ENCODE measurements around the gene NGF. TPM values are rescaled to one million over a fixed set of nuclear protein-coding genes. Genes with fewer than 3 reads are reported as not detected.
A peak's percentile ranks its signal among the peaks of the same experiment; 100 is the strongest.

NGF gene
- total and polyA plus RNA-seq, 2 experiments from 2014 or later: 0.37 to 2.6 TPM

DNA sequence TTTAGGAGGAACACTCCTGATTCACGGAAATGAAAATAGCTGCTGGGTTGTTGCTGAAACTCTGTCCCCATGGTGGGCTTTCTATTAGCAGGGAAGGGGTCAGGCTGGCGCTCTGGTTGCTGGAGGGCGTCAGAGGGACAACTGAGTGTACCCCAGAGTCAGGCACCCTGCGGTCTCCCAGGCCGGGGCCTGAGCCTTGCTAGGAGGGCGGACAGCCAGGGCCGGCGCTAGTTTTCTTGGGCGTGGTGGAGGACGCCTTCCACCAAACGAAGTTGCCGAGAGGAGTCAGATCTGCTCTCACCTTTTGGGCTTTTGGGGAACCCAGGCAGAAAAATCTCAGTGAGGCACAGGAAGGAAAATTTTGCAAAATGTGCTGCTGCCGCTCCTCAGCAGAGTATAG, 54.8 kb downstream of the NGF start:
- Histone ChIP-seq H3K4me2 (no peak overlapping the region), H3K27me3 (no peaks in the 10 kb centered on the region)
- 92% methylated on average over 13 of the region's 13 CpGs for WGBS (ENCODE audit: low lambda C conversion rate, missing lambda C conversion rate)

GRCh38 chr1:115282807-115283208, 55.2 kb downstream of the NGF start:
- no peak for DNase-seq (ENCODE audit: low spot score)
- 94% methylated on average over 11 of the region's 11 CpGs for WGBS (ENCODE audit: low lambda C conversion rate, missing lambda C conversion rate)
- H3K4me2 ChIP-seq: no peak overlapping the region
- peaks cover 26% of the 10 kb centered on the region for H3K4me1 ChIP-seq (ENCODE audit: insufficient read depth)
- H3K9me3 ChIP-seq (ENCODE audit: low read depth): peaks cover under 1% of the 10 kb centered on the region
- H3K9me2 ChIP-seq (replicated peaks; ENCODE audit: insufficient read depth): no peaks in the 10 kb centered on the region
- TF ChIP-seq CTCF (IDR thresholded peaks at IDR 0.05; ENCODE audit: poor library complexity) (no peak), EZH2phosphoT487 (IDR thresholded peaks at IDR 0.05; ENCODE audit: low read depth, severe bottlenecking, unreplicated experiment) (no peak), EZH2 (IDR thresholded peaks at IDR 0.05; ENCODE audit: borderline replicate concordance) (no peak)
- H4K20me1 ChIP-seq (ENCODE audit: insufficient read depth, poor library complexity, severe bottlenecking): no peaks in the 10 kb centered on the region
- no peak overlapping the region for H3K27ac ChIP-seq
- no peaks in the 10 kb centered on the region for H3K27me3 ChIP-seq
- H3K79me2 ChIP-seq: no peaks in the 10 kb centered on the region
- H3K36me3 ChIP-seq (replicated peaks; ENCODE audit: insufficient read depth, low read depth): no peaks in the 10 kb centered on the region
- H3K4me3 ChIP-seq: no peak overlapping the region
- H2AFZ ChIP-seq: no peak overlapping the region

More for the DNA sequence above, 54.8 kb downstream of the NGF start:
- Histone ChIP-seq H2AFZ (no peak overlapping the region), H3K9me3 (ENCODE audit: low read depth) (no peaks in the 10 kb centered on the region), H3K4me3 (no peak overlapping the region), H3K9me2 (replicated peaks; ENCODE audit: insufficient read depth) (no peaks in the 10 kb centered on the region), H4K20me1 (ENCODE audit: insufficient read depth, poor library complexity, severe bottlenecking) (no peaks in the 10 kb centered on the region), H3K79me2 (no peaks in the 10 kb centered on the region), H3K4me1 (ENCODE audit: insufficient read depth) (peaks cover 26% of the 10 kb centered on the region), H3K27ac (no peak overlapping the region), H3K36me3 (replicated peaks; ENCODE audit: insufficient read depth, low read depth) (no peaks in the 10 kb centered on the region)
- no peak for DNase-seq (ENCODE audit: low spot score)
- no peak for TF ChIP-seq EZH2 (IDR thresholded peaks at IDR 0.05; ENCODE audit: borderline replicate concordance)
- TF ChIP-seq EZH2phosphoT487 (IDR thresholded peaks at IDR 0.05; ENCODE audit: low read depth, severe bottlenecking, unreplicated experiment): no peak
- TF ChIP-seq CTCF (IDR thresholded peaks at IDR 0.05; ENCODE audit: poor library complexity): no peak

- Histone ChIP-seq H3K4me1 (ENCODE audit: insufficient read depth) (peaks cover 26% of the 10 kb centered on the region), H3K36me3 (replicated peaks; ENCODE audit: insufficient read depth, low read depth) (no peaks in the 10 kb centered on the region), H3K9me3 (ENCODE audit: low read depth) (peaks cover 10% of the 10 kb centered on the region), H3K27ac (no peak overlapping the region), H3K4me3 (no peak overlapping the region), H3K4me2 (no peak overlapping the region), H4K20me1 (ENCODE audit: insufficient read depth, poor library complexity, severe bottlenecking) (no peaks in the 10 kb centered on the region), H3K9me2 (replicated peaks; ENCODE audit: insufficient read depth) (no peaks in the 10 kb centered on the region), H3K79me2 (no peaks in the 10 kb centered on the region), H2AFZ (no peak overlapping the region), H3K27me3 (no peaks in the 10 kb centered on the region)
- WGBS (ENCODE audit: low lambda C conversion rate, missing lambda C conversion rate): 100% methylated on average over 2 of the region's 2 CpGs
- DNase-seq (ENCODE audit: low spot score): no peak
- no peak for TF ChIP-seq CTCF (IDR thresholded peaks at IDR 0.05; ENCODE audit: poor library complexity)
These were observed 56.9 kb downstream of the NGF start for GRCh38 chr1:115281143-115281542.

- H3K9me2 ChIP-seq (replicated peaks; ENCODE audit: insufficient read depth): no peaks in the 10 kb centered on the region
- TF ChIP-seq EZH2phosphoT487 (IDR thresholded peaks at IDR 0.05; ENCODE audit: low read depth, severe bottlenecking, unreplicated experiment): no peak
- TF ChIP-seq EZH2 (IDR thresholded peaks at IDR 0.05; ENCODE audit: borderline replicate concordance): no peak
- TF ChIP-seq CTCF (IDR thresholded peaks at IDR 0.05; ENCODE audit: poor library complexity): no peak
- H3K4me1 ChIP-seq (ENCODE audit: insufficient read depth): peaks cover 19% of the 10 kb centered on the region
- no peaks in the 10 kb centered on the region for H4K20me1 ChIP-seq (ENCODE audit: insufficient read depth, poor library complexity, severe bottlenecking)
- H3K4me3 ChIP-seq: no peak overlapping the region
- DNase-seq (ENCODE audit: low spot score): no peak
- no peaks in the 10 kb centered on the region for H3K79me2 ChIP-seq
- no peaks in the 10 kb centered on the region for H3K27me3 ChIP-seq
- peaks cover 10% of the 10 kb centered on the region for H3K9me3 ChIP-seq (ENCODE audit: low read depth)
- H3K27ac ChIP-seq: peak overlapping the region; percentile 31
- no peaks in the 10 kb centered on the region for H3K36me3 ChIP-seq (replicated peaks; ENCODE audit: insufficient read depth, low read depth)
- H3K4me2 ChIP-seq: peak overlapping the region; percentile 64
- WGBS (ENCODE audit: low lambda C conversion rate, missing lambda C conversion rate): 54% methylated on average over 8 of the region's 8 CpGs
- no peak overlapping the region for H2AFZ ChIP-seq
These were observed 58.0 kb downstream of the NGF start for GRCh38 chr1:115280064-115280463.
